GM21619 (cell line): Measurements from ENCODE around the gene XYLT1.
"Not testable (repeated sequence)": the region's sequence is repeated elsewhere in the genome, so short reads cannot be mapped to it uniquely, and the experiment has no call there.

Source experiments
- ATAC-seq: cut with Tn5 transposase; IDR thresholded peaks from one replicate; pipeline ENCODE4 v1.9.1; 2021; ENCODE audit not compliant: unreplicated experiment

The XYLT1 gene

GRCh38 chr16:17313085-17313611 lies 157.6 kb downstream of the XYLT1 start:
- no peak for ATAC-seq

GRCh38 chr16:17312094-17312710 lies 158.6 kb downstream of the XYLT1 start:
- no peak for ATAC-seq

DNA sequence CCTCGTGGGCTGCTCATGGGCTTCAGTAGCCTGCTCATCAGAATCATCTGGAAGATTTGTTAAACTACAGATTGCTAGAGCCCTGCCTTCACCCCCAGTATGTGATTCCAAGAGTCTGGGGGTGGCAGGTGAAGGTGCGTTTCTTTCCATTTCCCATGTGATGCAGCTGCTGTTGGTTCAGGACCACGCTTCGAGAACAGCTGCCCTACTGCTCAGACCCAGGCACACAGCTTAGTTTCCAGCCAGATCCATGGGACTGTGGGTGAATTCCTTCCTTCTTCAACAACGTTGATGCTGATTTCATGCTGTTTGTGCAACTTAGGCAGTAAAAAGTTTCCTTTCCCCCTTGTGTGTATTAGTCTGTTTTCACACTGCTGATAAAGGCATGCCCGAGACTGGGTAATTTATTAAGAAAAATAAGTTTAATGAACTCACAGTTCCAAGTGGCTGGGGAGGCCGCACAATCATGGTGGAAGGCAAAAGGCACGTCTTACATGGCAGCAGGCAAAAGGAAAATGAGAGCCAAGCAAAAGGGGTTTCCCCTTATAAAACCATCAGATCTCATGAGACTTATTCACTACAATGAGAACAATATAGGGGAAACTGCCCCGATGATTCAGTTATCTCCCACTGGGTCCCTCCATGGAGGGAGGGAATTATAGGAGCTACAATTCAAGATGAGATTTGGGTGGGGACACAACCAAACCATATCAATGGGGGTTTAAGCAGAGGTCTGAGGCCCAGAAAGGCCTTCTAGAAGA lies 159.2 kb downstream of the XYLT1 start:
- no peak for ATAC-seq

- no peak for ATAC-seq
Observed at GRCh38 chr16:17309510-17309909, 161.2 kb downstream of the XYLT1 start.

- no peak for ATAC-seq
Observed at GRCh38 chr16:17308186-17308585, 162.6 kb downstream of the XYLT1 start.

DNA sequence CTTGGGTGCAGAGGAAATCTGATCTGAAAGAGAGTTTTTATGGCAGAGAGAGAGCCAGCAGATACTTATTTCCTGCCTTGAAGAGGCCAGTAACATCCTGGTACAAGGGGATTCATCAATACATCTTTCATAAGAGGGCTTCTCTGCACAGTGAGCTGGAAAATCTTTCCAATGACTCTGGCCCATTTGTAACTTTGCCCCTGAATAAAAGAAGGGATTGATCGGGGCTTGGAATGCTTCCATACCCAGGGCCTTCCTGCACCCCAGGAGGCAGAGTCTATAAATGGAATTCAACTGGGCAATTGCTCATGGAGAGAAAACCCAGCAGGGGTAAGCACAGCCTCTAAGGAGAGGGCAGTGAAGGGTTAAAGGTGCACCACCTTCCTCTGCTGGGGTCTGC lies 163.3 kb downstream of the XYLT1 start:
- no peak for ATAC-seq

- no peak for ATAC-seq
Observed at GRCh38 chr16:17306745-17307144, 164.0 kb downstream of the XYLT1 start.

GRCh38 chr16:17306211-17306610 lies 164.5 kb downstream of the XYLT1 start:
- ATAC-seq: not testable (repeated sequence)

DNA sequence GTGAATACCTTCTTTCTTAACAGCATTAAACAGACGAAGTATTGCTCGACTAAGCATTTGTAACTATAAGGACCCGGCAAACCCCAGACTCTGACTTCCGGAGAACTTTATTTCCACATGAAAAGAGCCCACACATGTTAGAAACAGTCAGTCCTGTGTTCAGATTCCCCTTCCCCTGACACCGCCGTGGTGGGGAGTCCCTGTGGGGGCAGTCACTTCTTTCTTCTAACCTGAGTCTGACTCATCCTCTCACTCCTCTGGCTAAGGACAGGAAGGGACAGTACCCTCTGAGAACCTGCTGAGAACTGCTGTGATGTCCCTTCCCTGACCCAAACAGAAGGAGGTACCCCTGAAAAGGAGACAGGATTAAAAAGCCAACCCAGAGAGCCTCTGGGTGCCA lies 165.1 kb downstream of the XYLT1 start:
- peak; percentile 28 for ATAC-seq

GRCh38 chr16:17304491-17305119 lies 166.2 kb downstream of the XYLT1 start:
- ATAC-seq: no peak

DNA sequence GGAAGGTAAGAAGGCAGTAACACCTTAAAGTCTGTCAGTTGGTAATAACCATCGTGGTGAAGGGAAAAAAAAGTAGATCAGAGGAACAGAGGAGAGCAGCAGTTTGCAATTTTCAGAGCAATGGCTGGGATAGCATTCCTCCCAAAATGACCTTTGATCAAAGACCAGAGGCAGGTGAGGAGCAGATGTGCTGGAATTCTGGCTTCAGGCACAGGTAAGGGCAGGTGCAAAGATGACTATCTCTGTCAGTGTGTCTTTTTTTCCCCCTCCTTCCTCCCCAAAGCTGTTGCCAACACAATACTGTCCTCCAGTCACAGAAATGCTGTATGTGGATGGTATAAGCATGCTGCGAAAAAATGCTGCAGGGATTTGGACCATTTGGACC lies 166.7 kb downstream of the XYLT1 start:
- no peak for ATAC-seq

DNA sequence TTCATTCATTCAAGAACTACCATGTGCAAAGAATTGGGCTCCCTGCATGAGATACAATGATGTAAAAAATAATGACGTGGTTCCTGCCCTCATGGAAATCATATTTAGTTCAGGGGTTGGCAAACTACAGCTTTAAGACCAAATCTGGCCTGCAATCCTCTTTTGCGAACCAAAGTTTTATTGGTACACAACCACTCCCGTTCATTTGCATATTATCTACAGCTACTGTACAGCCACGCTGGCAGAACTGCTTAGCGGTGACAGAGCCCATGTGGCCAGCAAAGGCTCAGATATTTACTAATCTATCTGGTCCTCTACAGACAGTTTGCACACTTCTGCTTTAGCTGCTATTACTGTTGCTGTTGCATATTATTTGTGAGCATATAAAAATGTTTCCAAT lies 167.7 kb downstream of the XYLT1 start:
- no peak for ATAC-seq

DNA sequence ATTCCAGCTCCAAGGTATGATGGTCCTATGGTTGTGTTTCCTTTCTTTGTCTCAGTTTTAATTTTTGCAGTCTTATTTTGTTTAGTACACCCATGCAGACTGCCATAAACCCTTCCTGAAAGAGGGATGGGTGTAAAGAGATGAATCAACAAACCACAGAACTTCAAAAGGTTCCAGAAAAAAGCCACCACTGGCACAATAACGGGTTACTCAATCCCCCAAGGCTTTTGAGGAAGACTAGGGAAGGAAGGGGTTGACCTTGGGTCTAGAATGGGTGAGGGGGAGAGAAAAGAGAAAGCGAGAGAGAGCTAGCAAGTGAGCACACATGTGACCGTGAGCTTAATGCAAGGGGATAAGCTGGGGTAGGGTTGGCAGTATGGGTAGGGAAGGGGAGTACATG lies 168.1 kb downstream of the XYLT1 start:
- no peak for ATAC-seq

GRCh38 chr16:17302214-17302613 lies 168.5 kb downstream of the XYLT1 start:
- ATAC-seq: peak; percentile 11

DNA sequence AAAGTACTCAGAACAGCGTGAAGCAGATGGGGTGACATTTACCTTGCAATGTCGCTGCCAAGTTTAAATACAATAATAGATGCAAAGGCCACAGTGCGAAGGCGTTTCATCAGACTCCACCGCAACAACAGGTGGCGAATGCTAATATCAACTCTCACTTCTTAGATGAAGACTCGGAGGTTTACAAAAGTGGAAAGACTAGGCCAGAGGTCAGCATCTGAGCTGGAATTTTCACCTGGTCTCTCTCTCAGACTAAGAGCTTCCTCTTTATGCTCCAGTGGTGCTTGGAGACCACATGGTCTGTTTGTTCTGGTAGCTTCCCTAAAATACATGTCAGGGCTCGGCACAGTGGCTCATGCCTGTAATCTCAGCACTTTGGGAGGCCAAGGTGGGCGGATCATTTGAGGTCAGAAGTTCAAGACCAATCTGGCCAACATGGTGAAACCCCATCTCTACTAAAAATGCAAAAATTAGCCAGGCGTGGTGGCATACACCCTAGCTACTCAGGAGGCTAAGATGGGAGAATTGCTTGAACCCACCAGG lies 169.1 kb downstream of the XYLT1 start:
- ATAC-seq: peak; percentile 82

DNA sequence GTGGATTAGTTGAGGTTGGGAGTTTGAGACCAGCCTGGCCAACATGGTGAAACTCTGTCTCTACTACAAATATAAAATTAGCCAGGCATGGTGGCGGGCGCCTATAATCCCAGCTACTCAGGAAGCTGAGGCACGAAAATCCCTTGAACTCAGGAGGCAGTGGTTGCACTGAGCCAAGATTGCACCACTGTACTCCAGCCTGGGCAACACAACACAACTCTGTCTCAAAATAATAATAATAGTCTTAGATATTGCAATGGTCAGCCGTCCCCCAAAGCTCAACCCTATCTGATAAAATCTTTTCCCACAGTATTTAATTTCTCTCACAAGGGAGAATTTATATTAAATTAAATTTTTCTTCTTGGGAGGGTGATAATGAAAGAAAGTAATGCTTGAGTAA lies 169.6 kb downstream of the XYLT1 start:
- no peak for ATAC-seq

- ATAC-seq: no peak
Observed at GRCh38 chr16:17299790-17300189, 171.0 kb downstream of the XYLT1 start.

DNA sequence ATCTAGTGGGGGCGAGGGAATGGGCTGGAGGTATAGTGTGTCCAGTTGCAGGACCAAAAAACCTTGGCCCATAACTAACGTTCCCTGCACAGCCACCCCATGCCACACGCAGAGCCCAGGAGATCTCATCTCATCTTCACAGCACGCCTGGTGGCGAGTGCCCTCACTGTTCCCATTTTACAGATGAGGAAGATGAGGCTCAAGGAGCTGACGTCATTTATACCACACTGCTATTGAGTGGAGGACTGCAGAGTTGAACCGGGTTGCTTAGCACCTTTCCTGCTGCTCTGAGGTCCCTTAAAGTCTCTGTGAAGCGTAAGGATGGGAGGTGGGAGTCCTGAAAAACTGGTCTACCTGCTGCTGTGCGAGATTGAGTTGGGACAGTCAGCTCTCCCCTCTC lies 172.5 kb downstream of the XYLT1 start:
- no peak for ATAC-seq

DNA sequence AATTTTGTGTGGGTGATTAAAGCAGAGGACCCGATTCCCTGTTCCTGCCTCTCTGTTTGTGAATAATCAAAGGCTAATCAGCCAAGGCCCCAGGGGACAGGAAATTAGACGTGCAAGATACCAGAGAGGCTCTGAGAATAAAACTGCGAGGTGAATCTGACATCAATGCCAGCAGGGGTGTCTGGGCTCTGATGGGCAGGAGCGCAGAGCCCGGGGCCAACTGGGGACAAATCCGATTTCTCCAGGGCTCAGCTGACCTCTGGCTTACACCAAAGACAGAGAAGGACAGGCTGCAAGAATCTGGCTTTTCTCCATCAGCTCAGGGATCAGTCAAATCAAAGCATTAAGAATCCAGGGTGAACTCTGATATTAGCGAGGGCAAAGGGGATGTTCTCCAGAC lies 174.3 kb downstream of the XYLT1 start:
- no peak for ATAC-seq

- no peak for ATAC-seq
Observed at GRCh38 chr16:17295948-17296347, 174.8 kb downstream of the XYLT1 start.

GRCh38 chr16:17294856-17295255 lies 175.9 kb downstream of the XYLT1 start:
- ATAC-seq: no peak
